SIG-M5 treated with dmso at 0.1 percent for 504 hours (cell line): ENCODE measurements around the gene NOTUM.

ENCODE experiments used
- DNase-seq: peaks from one replicate; lab custom pipeline; 2025; ENCODE audit not compliant: unreplicated experiment; lab: John Stamatoyannopoulos, UW

Gene NOTUM

DNA sequence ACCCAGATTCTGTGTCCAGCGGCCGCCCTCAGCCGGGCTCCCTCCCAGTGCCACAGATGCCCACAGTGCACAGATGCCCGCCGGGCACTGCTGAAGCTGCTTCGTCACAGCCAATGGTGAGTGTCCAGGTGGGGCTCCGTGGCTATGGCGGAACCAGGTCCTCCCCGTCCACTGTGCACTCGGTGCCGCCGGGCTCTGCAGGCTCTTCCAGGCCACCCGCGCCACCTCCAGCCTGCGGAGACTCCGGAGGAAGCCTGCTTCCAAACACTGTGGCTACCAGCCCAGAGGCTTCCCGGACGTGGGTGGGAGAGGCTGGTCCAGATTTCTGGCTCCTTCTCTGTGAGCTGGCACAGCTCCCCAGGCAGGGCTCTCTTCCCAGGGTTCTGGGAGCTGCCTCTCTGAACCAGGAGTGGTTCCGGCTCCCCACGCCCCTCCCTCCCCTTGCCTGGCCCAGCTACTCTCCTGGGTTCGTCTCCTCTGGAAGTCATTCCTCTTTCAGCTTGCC, 21.1 kb downstream of the NOTUM start:
- DNase-seq: no peak

DNA sequence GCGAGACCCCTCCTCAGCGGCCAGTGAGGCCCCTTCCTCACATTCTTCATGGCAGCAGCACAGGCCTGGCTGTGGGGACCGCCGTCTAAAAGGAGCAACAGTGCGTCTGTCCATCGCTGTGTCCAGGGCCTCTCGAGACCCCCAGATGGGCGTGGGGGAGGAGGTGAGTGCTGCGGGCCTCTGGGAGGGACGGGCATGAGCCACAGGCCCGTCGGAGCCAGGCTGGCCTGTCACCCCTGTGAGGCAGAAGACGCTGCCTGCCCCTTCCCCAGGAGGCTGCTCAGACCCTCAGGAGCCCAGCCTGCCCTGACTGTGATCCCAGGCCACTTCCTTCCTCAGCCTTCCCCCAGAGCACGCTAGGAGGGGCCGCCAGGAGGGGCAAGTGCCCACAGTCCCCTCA, 21.8 kb downstream of the NOTUM start:
- no peak for DNase-seq

DNA sequence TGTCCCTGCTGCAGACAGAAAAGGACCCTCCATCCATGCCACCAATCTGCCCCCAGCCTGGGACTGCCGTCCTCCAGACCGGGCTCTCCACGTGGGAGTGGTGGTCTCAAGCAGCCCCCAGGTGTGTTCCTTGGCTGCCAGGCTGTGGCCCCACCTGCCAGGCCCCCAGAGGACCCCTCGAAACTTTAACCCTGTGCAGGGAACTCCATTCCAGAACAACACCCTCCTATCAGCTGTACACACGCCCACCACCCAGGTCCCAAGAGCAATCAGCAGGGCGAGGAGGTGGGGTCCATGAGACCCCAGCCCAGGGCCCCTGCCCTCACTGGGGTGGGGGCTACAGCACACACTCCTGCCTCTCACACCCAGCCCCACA, 25.3 kb downstream of the NOTUM start:
- DNase-seq: no peak

DNA sequence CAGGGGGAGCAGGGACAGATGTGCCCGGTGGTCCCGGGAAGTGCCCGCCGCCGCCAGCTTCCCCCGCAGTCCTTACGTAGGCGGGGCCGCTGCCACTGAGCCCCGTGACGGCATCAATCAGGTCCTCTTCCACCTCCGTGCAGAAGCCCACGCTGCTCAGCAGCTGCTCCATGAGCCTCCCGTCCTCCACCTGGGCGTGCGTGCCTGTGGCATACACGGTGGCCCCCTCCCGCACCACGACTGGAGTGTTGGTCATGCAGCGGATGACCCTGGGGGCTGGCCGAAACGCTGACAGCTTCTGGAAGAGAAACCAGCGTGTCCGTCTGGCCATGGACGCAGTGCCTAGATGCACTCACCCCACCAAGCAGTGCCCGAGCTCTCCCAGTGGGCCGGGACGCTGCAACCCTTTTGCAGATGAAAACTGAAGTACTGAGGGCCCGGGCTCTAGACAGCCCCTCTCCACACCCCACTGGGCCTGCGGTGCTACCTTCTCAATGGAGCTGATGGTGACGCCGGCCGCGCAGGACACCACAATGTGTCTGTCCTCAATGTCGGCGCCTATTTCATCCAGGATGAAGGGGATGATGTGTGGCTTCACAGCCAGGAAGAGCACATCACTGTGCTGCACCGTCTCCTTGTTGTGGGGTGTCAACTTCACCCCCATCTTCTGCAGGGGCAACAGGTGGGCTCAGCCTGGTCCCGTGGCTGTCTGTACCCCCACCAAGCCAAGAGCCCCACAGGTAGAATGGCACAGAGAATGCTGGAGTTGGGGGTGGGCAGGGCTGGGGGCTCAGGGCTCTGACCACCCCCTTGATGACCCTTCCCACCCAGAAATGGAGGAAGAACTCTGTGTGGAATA, 25.9 kb downstream of the NOTUM start:
- DNase-seq: no peak

DNA sequence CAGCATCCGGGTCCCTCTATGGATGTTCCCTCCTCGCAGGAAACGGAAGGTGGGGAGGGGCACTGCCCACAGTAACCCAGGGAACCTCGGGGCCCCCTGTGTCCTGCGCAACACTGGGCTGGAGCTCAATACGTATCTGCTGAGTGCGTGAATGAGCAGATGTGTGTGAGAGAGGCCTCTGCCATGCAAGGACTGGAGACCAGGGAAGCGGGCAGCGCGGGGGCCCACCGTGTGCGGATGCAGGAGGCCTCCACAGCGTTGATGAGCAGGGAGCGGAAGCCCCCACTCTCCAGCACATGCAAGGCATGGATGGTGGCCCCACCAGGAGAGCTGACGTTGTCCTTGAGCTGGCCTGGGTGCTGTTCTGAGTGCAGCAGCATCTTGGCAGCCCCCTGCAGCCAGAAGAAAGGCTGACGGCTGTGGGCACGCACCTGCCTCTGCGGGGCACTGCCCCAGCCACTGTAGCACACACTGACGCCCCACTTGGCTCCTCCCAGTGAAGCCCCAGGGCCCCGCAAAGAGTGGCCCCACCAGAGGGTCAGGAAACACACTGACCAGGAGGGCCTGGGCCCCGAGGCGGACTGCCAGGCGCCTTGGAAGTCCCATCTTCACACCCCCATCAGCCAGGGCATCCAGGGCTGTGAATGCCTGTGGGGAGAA, 26.8 kb downstream of the NOTUM start:
- no peak for DNase-seq

DNA sequence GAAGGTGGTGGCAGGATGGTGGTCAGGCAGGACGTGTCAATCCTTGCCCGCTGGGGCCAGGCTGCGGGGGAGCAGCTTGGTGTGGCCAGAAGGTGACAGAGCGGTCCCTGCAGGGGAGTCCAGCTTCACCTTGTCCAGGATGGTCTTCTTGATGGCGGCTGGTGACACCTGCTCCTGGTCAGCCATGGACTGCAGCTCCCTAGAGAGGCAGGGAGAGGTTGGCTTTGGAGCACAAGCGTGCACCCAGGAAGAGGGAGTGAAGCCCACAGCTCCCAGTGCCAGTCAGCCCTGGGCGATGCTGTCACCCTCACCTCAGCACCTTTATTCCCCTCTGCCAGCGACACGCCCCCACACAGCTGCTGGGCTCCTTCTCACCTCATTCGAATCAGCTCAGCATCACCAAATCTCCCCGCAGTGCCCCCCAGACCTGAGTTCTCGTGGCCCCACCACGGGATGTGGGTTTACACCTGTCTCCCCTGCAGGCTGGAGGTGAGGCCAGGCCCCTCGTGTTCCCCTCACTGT, 27.7 kb downstream of the NOTUM start:
- no peak for DNase-seq

DNA sequence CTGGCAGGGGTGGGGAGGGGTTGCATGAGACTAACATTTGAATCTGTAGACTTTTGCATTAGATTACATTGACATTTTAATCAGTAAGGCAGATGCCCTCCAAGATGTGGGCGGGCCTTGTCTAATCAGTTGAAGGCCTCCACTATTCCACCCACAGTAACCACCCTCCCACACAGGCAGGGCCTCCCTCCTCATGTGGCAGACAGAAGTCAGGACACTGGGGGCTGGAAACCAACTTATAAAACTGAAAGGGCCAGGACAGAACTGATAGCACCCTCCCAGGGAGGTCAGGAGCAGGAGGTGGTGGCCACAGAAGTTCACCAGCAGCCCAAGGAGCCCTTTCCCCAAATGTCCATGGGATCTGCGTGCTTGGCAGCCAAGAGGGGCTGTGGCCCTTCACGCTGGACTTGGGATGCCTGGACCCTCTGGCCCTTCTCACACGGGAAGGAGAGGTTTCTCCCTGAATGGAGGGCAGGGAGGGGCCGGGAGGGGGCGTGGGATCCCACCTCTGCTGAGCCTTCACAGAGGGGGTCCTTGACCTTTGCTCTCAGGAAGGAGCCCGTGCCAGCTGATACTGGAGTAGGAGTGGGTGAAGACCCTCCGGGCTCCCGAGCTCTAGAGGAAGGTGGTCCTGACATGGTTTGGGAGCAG, 28.5 kb downstream of the NOTUM start:
- no peak for DNase-seq

DNA sequence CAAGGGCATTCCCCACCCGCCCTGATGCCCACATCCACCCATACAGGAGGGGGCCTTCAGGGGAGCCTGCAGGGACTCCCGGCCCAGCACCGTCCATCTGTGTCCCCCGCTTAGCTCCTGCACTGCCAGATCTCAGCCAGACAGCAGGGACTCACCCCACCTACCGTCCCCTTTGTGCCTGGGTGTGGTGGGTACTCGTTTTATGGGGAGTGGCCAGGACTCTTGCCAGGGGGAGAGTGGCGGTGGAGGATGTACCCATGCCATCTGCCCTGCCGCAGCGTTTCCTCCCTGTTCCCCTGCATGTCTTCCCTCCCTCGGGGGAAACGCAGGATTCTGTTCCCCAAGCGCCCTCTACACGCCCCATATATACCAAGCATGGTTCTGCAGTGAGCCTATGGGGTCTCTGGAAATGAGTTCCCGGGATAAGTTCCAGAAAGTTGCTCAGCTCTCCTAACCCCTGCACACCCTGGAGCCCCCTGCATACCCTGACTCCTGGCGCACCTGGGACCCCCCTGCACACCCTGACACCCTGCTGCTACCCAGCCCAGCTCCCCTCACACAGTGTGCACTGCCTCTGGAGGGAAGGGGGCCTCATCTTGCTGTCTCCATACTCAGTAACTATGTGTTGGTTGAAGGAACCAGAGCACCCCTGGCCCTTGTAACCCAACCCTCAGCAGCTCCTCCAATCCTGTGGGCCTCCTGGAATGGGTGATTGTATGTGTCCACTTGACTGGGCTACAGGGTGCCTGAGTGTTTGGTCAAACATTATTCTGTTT, 29.2 kb downstream of the NOTUM start:
- no peak for DNase-seq

DNA sequence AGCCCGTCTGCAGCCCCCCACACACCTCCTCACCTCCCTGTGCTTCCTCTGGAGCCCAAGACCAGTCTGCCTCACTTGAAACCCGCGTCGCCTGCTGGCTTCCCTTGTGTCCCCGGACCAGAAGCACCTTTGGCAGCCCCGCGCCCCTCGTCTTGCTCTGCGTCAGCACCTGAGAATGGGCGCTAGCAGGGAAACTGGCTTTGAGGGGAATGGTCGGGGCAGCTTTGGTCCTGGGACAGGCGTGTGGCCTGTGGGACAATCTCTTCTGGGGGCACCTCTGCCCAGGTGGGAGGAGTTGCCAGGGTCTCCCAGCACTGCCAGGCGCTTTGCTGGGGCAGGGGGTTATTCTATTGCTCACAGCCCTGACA, 29.8 kb downstream of the NOTUM start:
- DNase-seq: no peak

DNA sequence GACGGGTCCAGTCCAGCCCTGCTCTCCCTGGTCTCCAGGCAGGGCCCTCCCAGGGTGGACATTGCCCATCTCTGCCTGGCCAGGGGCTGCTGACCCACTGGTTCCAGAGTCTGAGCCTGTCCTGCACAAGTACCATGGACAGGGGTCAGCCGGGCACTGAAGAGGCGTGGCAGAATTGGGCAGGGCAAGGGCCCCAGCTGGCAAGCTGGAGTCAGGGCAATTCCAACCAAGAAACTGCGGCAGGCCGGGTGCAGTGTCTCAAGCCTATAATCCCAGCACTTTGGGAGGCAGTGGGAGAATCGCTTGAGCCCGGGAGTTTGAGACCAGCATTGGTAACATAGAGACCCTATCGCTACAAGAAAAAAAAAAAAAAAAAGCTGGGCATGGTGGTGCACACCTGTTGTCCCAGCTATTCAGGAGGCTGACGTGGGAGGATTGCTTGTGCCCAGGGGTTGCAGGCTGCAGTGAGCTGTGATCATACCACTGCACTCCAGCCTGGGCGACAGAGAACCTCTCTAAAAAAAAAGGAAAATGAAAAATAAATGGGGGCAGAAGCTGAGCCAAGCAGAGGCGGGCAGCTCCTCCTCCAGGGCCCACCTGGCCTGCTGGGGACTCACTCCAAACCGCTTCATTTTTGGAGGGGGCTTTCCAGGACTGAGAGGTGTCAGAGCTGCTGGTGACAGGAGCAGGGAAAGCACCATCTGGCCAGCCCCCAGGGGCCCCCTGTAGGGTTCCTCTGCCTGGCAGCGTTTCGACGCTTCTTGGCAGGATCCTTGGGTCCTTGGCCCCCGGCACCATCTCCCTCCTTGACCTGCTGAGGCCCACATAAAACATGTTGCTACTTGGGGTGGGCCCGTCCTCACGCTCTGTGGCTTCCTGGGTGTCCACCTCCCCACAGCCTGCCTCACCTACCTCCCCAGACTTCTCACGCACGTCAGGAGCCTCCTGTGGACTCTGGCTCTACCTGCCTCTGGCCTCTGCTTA, 30.6 kb downstream of the NOTUM start:
- DNase-seq: no peak

DNA sequence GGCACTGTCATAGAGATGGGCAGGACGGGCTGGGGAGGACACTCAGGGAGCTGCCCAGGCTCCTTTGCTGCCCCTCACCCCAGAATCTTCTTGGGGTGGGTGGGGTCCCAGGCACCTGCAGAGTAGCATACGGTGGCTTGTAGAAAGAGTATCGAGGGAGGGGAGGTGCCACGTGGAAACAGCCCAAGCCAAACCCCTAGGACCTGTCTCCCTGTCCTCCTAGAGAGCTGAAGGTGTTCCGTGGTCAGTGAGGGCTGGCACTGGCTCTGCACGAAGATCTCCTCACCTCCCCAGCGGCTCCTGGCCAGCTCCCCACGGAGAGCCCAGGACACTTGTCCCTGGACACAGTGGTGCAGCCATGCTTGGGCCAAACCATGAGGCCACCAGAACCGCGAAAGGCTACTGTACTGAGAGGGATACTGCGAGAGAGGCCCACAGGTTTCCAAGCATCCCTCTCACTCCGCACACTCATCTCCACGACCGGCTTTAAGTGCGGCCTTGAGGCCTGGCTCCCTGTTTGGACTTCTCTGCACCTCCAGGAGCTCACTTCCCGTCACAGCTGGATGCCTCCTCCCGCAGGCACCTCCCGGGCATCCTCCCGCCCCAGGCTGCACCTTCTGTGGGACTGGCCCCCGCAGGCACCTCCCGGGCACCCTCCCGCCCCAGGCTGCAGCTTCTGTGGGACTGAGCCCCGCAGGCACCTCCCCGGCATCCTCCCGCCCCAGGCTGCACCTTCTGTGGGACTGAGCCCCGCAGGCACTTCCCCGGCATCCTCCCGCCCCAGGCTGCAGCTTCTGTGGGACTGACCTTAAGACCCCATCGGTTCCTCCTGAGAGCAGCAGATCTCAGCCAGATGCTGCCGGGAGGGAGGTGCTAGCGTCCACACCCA, 31.5 kb downstream of the NOTUM start:
- DNase-seq: no peak

DNA sequence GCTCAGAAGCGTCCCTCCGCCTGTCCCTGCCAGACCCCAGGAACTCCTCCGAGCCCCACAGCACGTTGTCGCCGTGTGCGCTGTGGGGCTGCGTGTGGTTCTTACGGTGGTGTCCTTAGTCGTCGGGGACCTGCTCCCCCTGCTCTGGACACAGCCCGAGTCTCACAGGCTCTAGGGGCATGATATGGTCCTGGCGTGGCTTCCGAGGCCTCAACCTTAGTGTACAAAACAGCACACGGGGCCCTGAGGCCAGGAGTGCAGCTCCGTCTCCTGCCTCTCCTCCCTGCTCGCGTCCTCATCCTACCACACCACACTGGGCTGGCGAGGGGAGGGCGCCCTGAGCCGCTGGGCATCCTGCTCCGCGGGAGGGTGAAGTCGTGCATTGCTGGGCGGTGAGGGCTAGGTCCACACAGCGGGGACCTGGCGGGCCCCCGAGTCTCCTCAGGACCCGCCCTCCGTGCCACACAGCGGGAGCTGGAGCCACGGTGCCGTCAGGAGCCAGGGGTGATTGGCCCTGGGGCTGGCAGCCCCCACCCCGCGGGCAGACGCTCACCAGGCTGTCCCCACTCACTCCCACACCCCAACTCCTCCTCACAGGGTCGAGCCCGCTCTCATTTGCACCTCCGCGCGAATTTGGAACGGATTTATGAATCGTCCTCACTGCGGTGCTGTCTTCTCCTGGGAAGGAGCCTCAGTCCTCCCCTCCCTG, 32.3 kb downstream of the NOTUM start:
- DNase-seq: no peak

DNA sequence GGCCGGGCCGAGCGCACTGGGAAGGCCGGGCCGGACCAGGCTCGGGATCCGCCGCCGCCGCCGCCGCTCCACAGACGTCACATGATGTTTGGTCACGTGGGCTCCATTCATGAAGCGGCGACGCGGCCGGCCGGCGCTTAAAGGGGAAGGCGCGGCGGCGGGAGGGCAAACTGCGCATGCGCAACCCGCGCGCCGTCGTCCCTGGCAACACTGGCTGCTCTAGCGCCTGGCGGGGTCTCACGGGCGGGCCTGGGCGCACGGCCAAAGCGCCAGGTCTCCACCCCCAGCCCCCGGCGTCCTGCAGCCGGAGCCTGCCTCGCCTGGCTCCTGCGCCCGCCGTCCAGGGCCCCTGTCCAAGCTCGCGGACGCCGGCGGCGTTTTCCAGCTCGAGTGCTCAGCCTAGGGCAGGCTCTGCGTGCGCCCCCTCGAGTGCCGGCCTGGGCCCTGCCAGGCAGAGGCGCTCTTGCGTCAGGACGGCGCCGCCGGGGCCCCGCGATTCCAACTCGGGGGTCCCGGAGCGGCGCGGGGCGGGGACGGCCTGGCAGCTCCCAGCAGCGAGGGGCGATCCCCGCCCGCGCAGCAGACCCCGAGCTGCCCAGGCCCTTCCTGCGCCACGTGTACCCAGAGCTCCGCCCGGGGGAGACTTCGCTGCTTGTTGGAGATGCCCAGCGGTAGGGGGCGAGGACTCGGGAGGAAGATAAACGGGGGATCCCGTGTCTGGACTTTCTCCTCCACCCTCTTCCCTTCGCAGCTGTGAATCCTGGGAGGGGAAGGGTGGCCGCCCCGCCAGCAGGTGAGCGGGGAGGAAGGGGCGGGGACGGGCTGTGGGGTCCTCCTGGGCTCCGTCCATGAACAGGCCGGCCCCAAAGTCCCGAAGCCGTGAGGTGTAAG, 33.1 kb downstream of the NOTUM start, which contains the start of gene MAFG:
Gene MAFG, minus strand, starts transcription at position 83 of the 891 bp plus-strand sequence. CDS start 4,550 bp downstream, outside the sequence.
- DNase-seq: peak; percentile 87

DNA sequence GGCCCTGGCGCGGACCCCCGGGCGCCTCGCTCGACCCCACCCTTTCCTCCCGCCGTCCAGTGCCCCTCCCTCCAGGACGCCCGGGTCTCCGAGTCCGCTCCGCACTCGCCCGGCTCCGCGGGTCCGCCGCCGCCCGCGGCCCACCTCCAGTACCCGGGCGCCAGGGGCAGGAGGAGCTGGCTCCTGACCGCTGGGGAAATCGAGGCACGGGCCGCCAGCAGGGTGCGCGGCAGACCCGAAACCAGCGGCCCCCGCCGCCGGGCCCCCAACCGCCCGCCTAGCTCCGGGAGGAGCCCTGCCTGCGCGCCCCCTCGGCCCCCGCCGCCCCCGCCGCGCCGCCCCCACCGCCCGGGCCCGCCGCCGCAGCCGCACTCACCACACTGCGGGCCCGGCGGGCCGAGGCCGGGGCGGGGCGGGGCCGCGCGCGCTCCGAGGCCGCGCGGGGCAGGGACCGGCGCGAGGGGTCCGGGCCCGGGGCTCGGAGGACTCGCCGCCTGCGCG, 33.8 kb downstream of the NOTUM start:
- DNase-seq: no peak

DNA sequence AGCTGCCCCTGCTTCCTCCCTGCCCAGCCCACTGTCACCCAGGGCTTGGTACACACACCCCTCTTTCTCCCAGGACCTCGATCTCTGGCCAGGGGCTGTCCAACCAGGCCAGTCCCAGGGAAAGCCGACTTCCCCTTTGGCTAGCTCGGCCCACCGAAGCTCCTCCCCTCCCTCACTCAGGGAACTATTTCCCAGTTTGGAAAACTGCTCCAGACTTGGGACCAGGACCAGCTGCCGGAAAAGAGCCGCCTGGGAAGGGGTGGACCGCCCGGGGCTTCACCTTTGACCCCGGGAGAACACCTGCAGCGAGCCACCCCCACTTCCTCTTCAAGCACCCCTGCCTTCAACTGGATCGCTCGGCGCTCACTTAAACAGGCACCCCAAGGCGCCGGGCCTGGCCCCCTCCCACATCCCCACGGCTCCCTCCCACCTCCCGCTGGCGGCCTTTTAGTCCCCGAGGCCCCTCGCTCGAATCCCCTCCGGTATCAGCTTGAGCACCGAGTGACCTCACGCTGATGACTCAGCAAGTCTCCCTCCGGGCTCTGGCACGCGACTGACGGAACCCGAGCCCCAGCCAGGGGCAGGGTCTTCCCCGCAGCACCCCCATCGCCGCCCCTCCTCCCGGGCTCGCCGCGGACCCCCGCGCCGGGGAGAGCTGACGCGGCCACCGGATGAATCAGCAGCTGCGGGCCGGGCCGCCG, 34.4 kb downstream of the NOTUM start:
- DNase-seq: peak; percentile 87

DNA sequence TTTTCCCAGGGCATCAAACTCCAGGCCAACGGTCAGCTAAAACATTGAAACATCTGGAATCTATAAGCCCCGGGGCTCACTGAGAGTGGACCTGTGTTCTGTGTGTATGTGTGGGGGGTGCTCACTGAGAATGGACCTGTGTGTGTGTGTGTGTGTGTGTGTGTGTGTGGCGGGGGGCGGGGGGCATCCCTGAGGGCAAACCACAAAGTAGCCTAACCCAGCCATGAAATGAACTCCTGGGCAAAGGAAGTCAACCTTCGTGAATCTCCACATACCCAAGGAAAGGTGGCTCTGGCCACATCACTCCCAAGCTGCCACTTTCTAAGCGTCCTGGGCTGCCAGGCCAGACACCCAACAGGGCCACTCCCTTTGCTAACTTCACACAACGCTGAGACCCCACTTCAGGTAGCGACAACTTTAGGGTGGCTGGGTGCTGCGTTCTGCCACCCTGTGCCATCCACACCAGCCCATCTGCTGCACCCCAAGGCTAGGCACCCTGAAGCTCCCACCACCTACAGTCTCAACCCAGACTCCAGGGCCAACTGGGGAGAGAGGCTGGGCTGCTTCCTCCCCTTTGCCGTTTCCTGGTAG, 35.0 kb downstream of the NOTUM start:
- no peak for DNase-seq
